Measurements from ENCODE around the gene RASA2. TPM values are rescaled to one million over a fixed set of nuclear protein-coding genes. Genes with fewer than 3 reads are reported as not detected.

Gene RASA2
- total and polyA plus RNA-seq, 9 of the 15 experiments (the other 6 are each of a cell fraction or from before 2014, with no cell fraction given), result 2.0 to 12.8 (median 9.5) TPM

GRCh38 chr3:141491929-141492328 is 5.1 kb downstream of the RASA2 start:
- H3K9ac ChIP-seq (ENCODE audit: insufficient read depth in 1 of 2, low read depth in 2 of 2, low read length in 2 of 2), result no peak overlapping the region
- H3K4me2 ChIP-seq (ENCODE audit: insufficient read depth, low read length), result no peak overlapping the region
- H3K36me3 ChIP-seq (ENCODE audit: control insufficient read depth, insufficient read depth, low read length), result peaks cover 10% of the 10 kb centered on the region; the same call in 1 of the 3 replicates
- ChIA-PET CTCF (ENCODE audit: low intra/inter-chr PET ratio) (no interaction called here), POLR2A (interaction anchor here (0.6 to 1.3 kb wide), 2 partner anchors 66 to 183 kb away, joined by 3 read pairs; no protein-coding TSS in a partner anchor)
- no peak overlapping the region for H3K4me3 ChIP-seq
- peaks cover 81% of the 10 kb centered on the region for H3K79me2 ChIP-seq (ENCODE audit: control insufficient read depth, insufficient read depth, low read length)
- intact Hi-C loops (cut with micrococcal nuclease), result no loop called here
- no peaks in the 10 kb centered on the region for H3K27me3 ChIP-seq (ENCODE audit: control insufficient read depth in 2 of 2, insufficient read depth in 2 of 2, low read length in 2 of 2)
- peaks cover 6 to 24% of the 10 kb centered on the region in 2 experiments; a peak in 4 of 5 replicates for H3K4me1 ChIP-seq (replicated peaks in 1 of 2; ENCODE audit: control insufficient read depth in 2 of 2, insufficient read depth in 2 of 2, low read length in 2 of 2)
- H3K9me1 ChIP-seq (ENCODE audit: control insufficient read depth, insufficient read depth, low read length), result no peaks in the 10 kb centered on the region
- TF ChIP-seq CBX2 (IDR thresholded peaks at IDR 0.05; ENCODE audit: insufficient read depth, low read length, poor library complexity, severe bottlenecking), result no peak
- no peak for TF ChIP-seq MAZ (CRISPR knock-in tag; conservative IDR thresholded peaks at IDR 0.05 in 1 of 2, IDR thresholded peaks at IDR 0.05 in 1 of 2)
- no peak for TF ChIP-seq THRAP3 (IDR thresholded peaks at IDR 0.05; ENCODE audit: borderline replicate concordance)
- TF ChIP-seq RCOR1 (IDR thresholded peaks at IDR 0.05; ENCODE audit: borderline replicate concordance in 1 of 2, low read depth in 2 of 2, low read length in 2 of 2), result no peak
- no peak for TF ChIP-seq ZNF395 (CRISPR knock-in tag; IDR thresholded peaks at IDR 0.05)
- TF ChIP-seq ZNF165 (CRISPR knock-in tag; IDR thresholded peaks at IDR 0.05; ENCODE audit: borderline replicate concordance), result no peak
- no peak for TF ChIP-seq ZNF717 (CRISPR knock-in tag; IDR thresholded peaks at IDR 0.05)
- no peak for TF ChIP-seq MEF2D (tag; conservative IDR thresholded peaks at IDR 0.05; ENCODE audit: low read depth)
- in situ Hi-C loops (cut with MboI), result no loop called here
- ATAC-seq (no peak), DNase-seq (ENCODE audit: extremely low read depth in 1 of 4, low spot score in 3 of 4) (no peak), FAIRE-seq (no peak)
- no peak overlapping the region for H3K27ac ChIP-seq (ENCODE audit: extremely low read depth, low read depth, low read length)
- no peak overlapping the region for H2AFZ ChIP-seq (ENCODE audit: low read depth, low read length)
- H3K9me3 ChIP-seq (replicated peaks; ENCODE audit: control insufficient read depth, insufficient read depth, low read depth, low read length), result no peaks in the 10 kb centered on the region
- H4K20me1 ChIP-seq (replicated peaks; ENCODE audit: control insufficient read depth, insufficient read depth, low read length), result no peaks in the 10 kb centered on the region; the same call in 1 of the 2 replicates
- BruUV-seq (replicated peaks), result no TSS peak
- WGBS (ENCODE audit: insufficient coverage, low coverage, missing lambda C conversion rate), result 62% methylated on average over 1 of the region's 1 CpG

All from K562 (cell line).